ENCODE results near the gene RAVER2.

Gene RAVER2

DNA sequence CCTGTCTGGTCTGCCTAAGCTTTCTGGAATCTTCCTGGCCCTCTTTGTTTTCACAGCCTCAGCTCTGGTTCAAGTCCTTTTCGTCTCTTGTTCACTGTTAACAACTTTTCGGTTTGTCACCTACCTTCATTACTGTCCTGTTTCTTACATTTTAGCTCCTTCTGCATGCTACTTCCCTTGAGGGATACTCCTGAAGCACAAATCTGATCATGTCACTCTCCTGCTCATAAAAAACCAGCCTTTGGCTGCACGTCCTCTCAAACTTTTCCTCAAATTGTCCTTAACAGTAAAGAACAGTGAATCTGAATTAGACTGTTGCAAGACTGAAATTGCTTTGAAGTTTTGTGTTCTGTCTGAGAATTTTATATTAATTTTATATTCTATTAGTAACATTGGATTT, 3.3 kb downstream of the RAVER2 start:
- H3K4me3 ChIP-seq (ENCODE audit: low read depth, low read length), result no peak overlapping the region
- no peak for TF ChIP-seq CTCF (IDR thresholded peaks at IDR 0.05; ENCODE audit: control insufficient read depth, extremely low read depth, insufficient read depth)
- no peak for DNase-seq (ENCODE audit: low read depth)

GRCh38 chr1:64748706-64749105, 3.8 kb downstream of the RAVER2 start:
- TF ChIP-seq CTCF (IDR thresholded peaks at IDR 0.05; ENCODE audit: control insufficient read depth, extremely low read depth, insufficient read depth), result no peak
- H3K4me3 ChIP-seq (ENCODE audit: low read depth, low read length), result no peak overlapping the region
- DNase-seq (ENCODE audit: low read depth), result no peak

- H3K4me3 ChIP-seq (ENCODE audit: low read depth, low read length), result no peak overlapping the region
Measured at GRCh38 chr1:64750092-64750491, 5.2 kb downstream of the RAVER2 start.

GRCh38 chr1:64750875-64751274, 6.0 kb downstream of the RAVER2 start:
- H3K4me3 ChIP-seq (ENCODE audit: low read depth, low read length), result no peak overlapping the region
- TF ChIP-seq CTCF (IDR thresholded peaks at IDR 0.05; ENCODE audit: control insufficient read depth, extremely low read depth, insufficient read depth), result no peak
- DNase-seq (ENCODE audit: low read depth), result no peak

More at GRCh38 chr1:64750092-64750491, 5.2 kb downstream of the RAVER2 start:
- DNase-seq (ENCODE audit: low read depth), result no peak
- TF ChIP-seq CTCF (IDR thresholded peaks at IDR 0.05; ENCODE audit: control insufficient read depth, extremely low read depth, insufficient read depth), result no peak

GRCh38 chr1:64754173-64754572, 9.3 kb downstream of the RAVER2 start:
- H3K4me3 ChIP-seq (ENCODE audit: low read depth, low read length), result no peak overlapping the region
- TF ChIP-seq CTCF (IDR thresholded peaks at IDR 0.05; ENCODE audit: control insufficient read depth, extremely low read depth, insufficient read depth), result no peak
- DNase-seq (ENCODE audit: low read depth), result no peak

- H3K4me3 ChIP-seq (ENCODE audit: low read depth, low read length), result no peak overlapping the region
- no peak for DNase-seq (ENCODE audit: low read depth)
- TF ChIP-seq CTCF (IDR thresholded peaks at IDR 0.05; ENCODE audit: control insufficient read depth, extremely low read depth, insufficient read depth), result no peak
Measured at GRCh38 chr1:64755361-64755760, 10.5 kb downstream of the RAVER2 start.

DNA sequence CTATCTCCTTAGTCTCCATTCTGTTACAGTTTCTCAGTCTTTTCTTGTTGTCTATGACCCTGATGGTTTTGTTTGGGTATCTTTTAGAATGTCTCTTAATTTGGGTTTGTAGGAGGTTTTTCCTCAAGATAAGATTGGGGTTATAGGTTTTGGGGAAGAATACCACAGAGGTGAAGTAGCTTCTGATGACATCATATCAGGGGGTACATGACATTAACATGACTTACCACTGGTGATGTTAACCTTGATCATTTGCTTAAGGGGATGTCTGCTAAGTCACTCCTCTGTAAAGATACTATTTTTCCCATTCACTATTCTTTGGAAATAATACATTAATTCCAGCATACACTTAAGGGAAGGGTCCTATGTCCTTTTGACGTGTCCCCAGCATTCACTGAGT, 11.9 kb downstream of the RAVER2 start:
- no peak for TF ChIP-seq CTCF (IDR thresholded peaks at IDR 0.05; ENCODE audit: control insufficient read depth, extremely low read depth, insufficient read depth)
- no peak for DNase-seq (ENCODE audit: low read depth)
- no peak overlapping the region for H3K4me3 ChIP-seq (ENCODE audit: low read depth, low read length)
